IMR-90 (cell line): ENCODE data around the gene LRRC7. TPM values are rescaled to one million over a fixed set of nuclear protein-coding genes. Genes with fewer than 3 reads are reported as not detected.

Source experiments
- ATAC-seq: fragments of 200-7000 bp; cut with Tn5 transposase; 2 replicates; pipeline ENCODE4 v1.9.1; 2020; ENCODE audit warnings: low read depth, mild to moderate bottlenecking, moderate library complexity
- BruUV-seq: library from RNA; stranded (reverse); fragments of 400-500 nt; replicated peaks from 2 replicates; lab custom pipeline; 2021; lab: Mats Ljungman, UMichigan
- CTCF ChIA-PET: fragments of 300-600 bp; formaldehyde crosslinking; extraction: SDS; loops from one replicate; lab custom pipeline; 2021; ENCODE audit warnings: antibody characterized with exemption; lab: Yijun Ruan, JAX
- POLR2A ChIA-PET: fragments of 300-600 bp; sonication (Branson Sonifier 250); formaldehyde crosslinking; loops from one replicate; lab custom pipeline; 2022; ENCODE audit warnings: antibody characterized with exemption; ENCODE audit not compliant: unreplicated experiment; lab: Charles Lee
- DNase-seq: peaks from one replicate; pipeline ENCODE4 v3.0.0; 2013
- H2AFZ ChIP-seq: replicated peaks from 2 replicates; pipeline ENCODE3; 2013; ENCODE audit warnings: low read length, mild to moderate bottlenecking; ENCODE audit not compliant: poor library complexity
- H2AK5ac ChIP-seq: 2 replicates; pipeline ENCODE4 v1.6.1; 2013; ENCODE audit warnings: low read depth, low read length, inconsistent platforms
- H2AK9ac ChIP-seq: replicated peaks from 2 replicates; pipeline ENCODE3; 2013; ENCODE audit warnings: mild to moderate bottlenecking, low read depth, low read length, moderate library complexity; ENCODE audit not compliant: poor library complexity
- H2BK120ac ChIP-seq: 2 replicates; pipeline ENCODE4 v1.6.1; 2013; ENCODE audit warnings: low read depth, low read length, inconsistent platforms
- H2BK15ac ChIP-seq: 3 replicates; pipeline ENCODE4 v1.6.1; 2013; ENCODE audit warnings: low read depth, low read length, inconsistent platforms
- H2BK20ac ChIP-seq: 2 replicates; pipeline ENCODE4 v1.6.1; 2013; ENCODE audit warnings: low read depth, mild to moderate bottlenecking, inconsistent platforms, low read length, moderate library complexity
- H2BK5ac ChIP-seq: 2 replicates; pipeline ENCODE4 v1.6.1; 2013; ENCODE audit warnings: mild to moderate bottlenecking, low read depth, low read length, inconsistent platforms; ENCODE audit not compliant: poor library complexity, severe bottlenecking
- H3K14ac ChIP-seq: replicated peaks from 2 replicates; pipeline ENCODE4 v1.6.1; 2013; ENCODE audit warnings: low read depth, low read length, inconsistent platforms
- H3K18ac ChIP-seq: 2 replicates; pipeline ENCODE4 v1.6.1; 2013; ENCODE audit warnings: low read depth, low read length, control low read depth
- H3K23ac ChIP-seq: 2 replicates; pipeline ENCODE4 v1.6.1; 2013; ENCODE audit warnings: low read depth, low read length, inconsistent platforms
- H3K27ac ChIP-seq: 2 replicates; pipeline ENCODE4 v1.5.1; 2013; ENCODE audit warnings: mild to moderate bottlenecking, control low read depth, low read length; ENCODE audit not compliant: insufficient read depth
- H3K27me3 ChIP-seq: 2 replicates; pipeline ENCODE4 v1.6.1; 2013; ENCODE audit warnings: low read length; ENCODE audit not compliant: control insufficient read depth, insufficient read depth
- H3K36me3 ChIP-seq: 2 replicates; pipeline ENCODE4 v1.6.1; 2013; ENCODE audit warnings: low read length, mixed read lengths; ENCODE audit not compliant: control insufficient read depth, insufficient read depth
- H3K4ac ChIP-seq: 2 replicates; pipeline ENCODE4 v1.6.1; 2013; ENCODE audit warnings: low read depth, low read length, inconsistent platforms
- H3K4me1 ChIP-seq: 2 replicates; pipeline ENCODE4 v1.6.1; 2013; ENCODE audit warnings: low read length, mixed read lengths; ENCODE audit not compliant: control insufficient read depth, insufficient read depth
- H3K4me2 ChIP-seq: 2 replicates; pipeline ENCODE4 v1.6.1; 2013; ENCODE audit warnings: low read depth, mild to moderate bottlenecking, control low read depth, low read length, moderate library complexity
- H3K4me3 ChIP-seq: 2 replicates; pipeline ENCODE4 v1.5.1; 2013; ENCODE audit warnings: low read depth, mild to moderate bottlenecking, control low read depth, low read length, moderate library complexity; ENCODE audit not compliant: insufficient read depth
- H3K56ac ChIP-seq: 2 replicates; pipeline ENCODE4 v1.6.1; 2013; ENCODE audit warnings: low read length, inconsistent platforms; ENCODE audit not compliant: insufficient read depth; ENCODE audit errors: extremely low read depth
- H3K79me1 ChIP-seq, 2 experiments: 2 replicates each; pipeline ENCODE4 v1.6.1; 2013; ENCODE audit warnings: low read length in 2 of 2, inconsistent platforms in 1 of 2, low read depth in 1 of 2
- H3K9ac ChIP-seq: 2 replicates; pipeline ENCODE4 v1.6.1; 2013; ENCODE audit warnings: low read depth, low read length, control low read depth
- H3K9me1 ChIP-seq: 2 replicates; pipeline ENCODE4 v1.6.1; 2013; ENCODE audit warnings: low read length, inconsistent platforms; ENCODE audit not compliant: insufficient read depth
- H3K9me3 ChIP-seq: 2 replicates; pipeline ENCODE4 v1.6.1; 2013; ENCODE audit warnings: low read length; ENCODE audit not compliant: control insufficient read depth, insufficient read depth
- H4K20me1 ChIP-seq: 2 replicates; pipeline ENCODE4 v1.6.1; 2013; ENCODE audit warnings: low read length, inconsistent platforms; ENCODE audit not compliant: insufficient read depth
- H4K5ac ChIP-seq: 2 replicates; pipeline ENCODE4 v1.6.1; 2013; ENCODE audit warnings: mild to moderate bottlenecking, low read depth, low read length, control low read depth
- H4K8ac ChIP-seq, 2 experiments: 2 replicates each; pipeline ENCODE4 v1.6.1; 2013; ENCODE audit warnings: low read depth in 2 of 2, low read length in 2 of 2, control low read depth in 1 of 2, inconsistent platforms in 1 of 2
- H4K91ac ChIP-seq: 2 replicates; pipeline ENCODE4 v1.6.1; 2013; ENCODE audit warnings: low read depth, low read length, inconsistent platforms; ENCODE audit not compliant: insufficient read depth
- BHLHE40 ChIP-seq: fragments of 150-350 bp; IDR thresholded peaks from 2 replicates; pipeline ENCODE4 v1.6.1; 2016; ENCODE audit warnings: mild to moderate bottlenecking, low read depth, low read length
- CEBPB ChIP-seq: IDR thresholded peaks from 2 replicates; pipeline ENCODE4 v1.6.1; 2012; ENCODE audit warnings: low read depth, low read length, improper control_type of control experiment
- CHD1 ChIP-seq: IDR thresholded peaks from 2 replicates; pipeline ENCODE4 v1.6.1; 2012; ENCODE audit warnings: low read depth, low read length, improper control_type of control experiment
- CTCF ChIP-seq: conservative IDR thresholded peaks from 2 replicates; pipeline ENCODE4 v1.5.1; 2012; ENCODE audit warnings: mild to moderate bottlenecking, low read depth, low read length, improper control_type of control experiment
- FOS ChIP-seq: fragments of 150-350 bp; IDR thresholded peaks from 2 replicates; pipeline ENCODE4 v1.6.1; 2016; ENCODE audit warnings: low read depth, low read length
- NFE2L2 ChIP-seq: fragments of 150-350 bp; IDR thresholded peaks from 2 replicates; pipeline ENCODE4 v1.6.1; 2016; ENCODE audit warnings: low read depth, mild to moderate bottlenecking, low read length
- POLR2A ChIP-seq: IDR thresholded peaks from 2 replicates; pipeline ENCODE4 v1.6.1; 2012; ENCODE audit warnings: mild to moderate bottlenecking, low read depth, low read length
- RAD21 ChIP-seq: IDR thresholded peaks from 2 replicates; pipeline ENCODE4 v1.6.1; 2012; ENCODE audit warnings: low read length, improper control_type of control experiment
- RCOR1 ChIP-seq: IDR thresholded peaks from 2 replicates; pipeline ENCODE4 v1.6.1; 2012; ENCODE audit warnings: mild to moderate bottlenecking, low read length, improper control_type of control experiment; ENCODE audit not compliant: insufficient replicate concordance
- RFX5 ChIP-seq: IDR thresholded peaks from 2 replicates; pipeline ENCODE4 v1.8.0; 2012; ENCODE audit warnings: low read depth, mild to moderate bottlenecking, low read length, moderate library complexity
- WGBS, 2 experiments: methylation state at CpG; one replicate each; pipeline versions ENCODE4 v1.1.5 to v1.1.7; 2013; ENCODE audit warnings: missing lambda C conversion rate in 2 of 2; ENCODE audit not compliant: insufficient read length in 1 of 2; ENCODE audit errors: extremely low coverage in 2 of 2; 5-methylcytosine and 5-hydroxymethylcytosine counted together
- dilution Hi-C: fragments of 300-500 bp; cut with HindIII; formaldehyde crosslinking; loops from one replicate; pipeline ENCODE4 v1.14.3; 2018; ENCODE audit warnings: low sequenced_read_pairs; ENCODE audit not compliant: unreplicated experiment
- in situ Hi-C: fragments of 300-500 bp; cut with MboI; formaldehyde crosslinking; loops from 3 replicates; pipeline ENCODE4 v1.14.3; 2019; ENCODE audit warnings: low sequenced_read_pairs, inconsistent platforms, mixed read lengths
- intact Hi-C: fragments of 100-400 bp; cut with micrococcal nuclease; formaldehyde crosslinking; loops from 2 replicates; pipeline ENCODE4 v1.10.0; 2022
- polyA plus RNA-seq, 3 experiments: library from polyadenylated mRNA; depleted of rRNA; stranded (reverse); fragments of >200 nt; gene quantifications; 2 replicates each; pipeline ENCODE4 v1.2.3, GENCODE V29; 2012; ENCODE audit warnings: low replicate concordance in 1 of 3
- total RNA-seq: library from RNA; depleted of rRNA; stranded (reverse); fragments of >200 nt; gene quantifications from 2 replicates; pipeline ENCODE4 v1.2.3, GENCODE V29; 2012

Gene LRRC7
- total and polyA plus RNA-seq, 2 of the 4 experiments (the other 2 are of a cell fraction): under 0.01 to 0.02 TPM

GRCh38 chr1:69662321-69662720 is 94.6 kb downstream of the LRRC7 start:
- Histone ChIP-seq H3K36me3 (no peaks in the 10 kb centered on the region), H4K5ac (no peak overlapping the region), H2BK20ac (no peak overlapping the region), H3K56ac (no peak overlapping the region), H2AK5ac (no peak overlapping the region), H2BK15ac (no peak overlapping the region), H2BK5ac (no peak overlapping the region), H2AFZ (no peak overlapping the region), H2AK9ac (no peak overlapping the region), H3K14ac (no peak overlapping the region), H4K91ac (no peak overlapping the region), H3K9ac (no peak overlapping the region), H3K27me3 (no peaks in the 10 kb centered on the region), H3K4me2 (no peak overlapping the region), H4K8ac (no peak overlapping the region), H3K4me1 (no peaks in the 10 kb centered on the region), H3K4me3 (no peak overlapping the region), H3K9me1 (no peaks in the 10 kb centered on the region), H3K4ac (no peak overlapping the region), H3K27ac (no peak overlapping the region), H4K20me1 (no peaks in the 10 kb centered on the region), H2BK120ac (no peak overlapping the region), H3K23ac (no peak overlapping the region), H3K9me3 (no peaks in the 10 kb centered on the region), H3K79me1 (no peaks in the 10 kb centered on the region), H3K18ac (no peak overlapping the region)
- no TSS peak for BruUV-seq
- no CpG with 5 or more reads among the region's 2 CpGs for WGBS, 2 experiments
- intact Hi-C loops (no loop called here), in situ Hi-C loops (no loop called here), dilution Hi-C loops (no loop called here)
- DNase-seq (no peak), ATAC-seq (no peak)
- POLR2A ChIA-PET: no interaction called here
- TF ChIP-seq CTCF (no peak), CEBPB (no peak), CHD1 (no peak), RAD21 (no peak), BHLHE40 (no peak), RCOR1 (no peak), RFX5 (no peak), POLR2A (no peak), NFE2L2 (no peak), FOS (no peak)
- CTCF ChIA-PET: no interaction called here
